Measurements from ENCODE around the gene SLC13A4. TPM values are rescaled to one million over a fixed set of nuclear protein-coding genes. Genes with fewer than 3 reads are reported as not detected.

Gene SLC13A4
- total RNA-seq, 1 experiment from 2014 or later: not detected

GRCh38 chr7:135758531-135758932, 30.5 kb upstream of the SLC13A4 start:
- Histone ChIP-seq H3K4me1 (ENCODE audit: control insufficient read depth, insufficient read depth, low read length) (no peaks in the 10 kb centered on the region), H3K27ac (ENCODE audit: low read length) (no peak overlapping the region), H3K9me3 (ENCODE audit: control insufficient read depth, insufficient read depth, low read depth, low read length) (no peaks in the 10 kb centered on the region), H3K36me3 (ENCODE audit: control insufficient read depth, insufficient read depth, low read length) (no peaks in the 10 kb centered on the region), H3K27me3 (ENCODE audit: control insufficient read depth, insufficient read depth, low read length) (peaks cover 6% of the 10 kb centered on the region; the same call in 1 of the 2 replicates), H3K4me3 (ENCODE audit: low read depth in 2 of 2, low read length in 2 of 2) (no peak overlapping the region)
- intact Hi-C loops (cut with micrococcal nuclease; ENCODE audit: unreplicated experiment) (no loop called here), in situ Hi-C loops (cut with HindIII; ENCODE audit: low pct_unique_long_range_greater_than_20kb, low sequenced_read_pairs) (no loop called here)
- CTCF ChIA-PET: no interaction called here
- no peak for ATAC-seq
- POLR2A ChIA-PET: no interaction called here
- BruUV-seq (replicated peaks): no TSS peak
- TF ChIP-seq SIN3A (IDR thresholded peaks at IDR 0.05; ENCODE audit: borderline replicate concordance, insufficient read depth, low read depth, low read length) (no peak), TCF7L2 (IDR thresholded peaks at IDR 0.05; ENCODE audit: low read depth, low read length) (no peak), REST (IDR thresholded peaks at IDR 0.05; ENCODE audit: insufficient read depth in 1 of 2, low read depth in 2 of 2, low read length in 1 of 2) (no peak), POLR2AphosphoS5 (IDR thresholded peaks at IDR 0.05; ENCODE audit: low read depth, low read length) (no peak), CTCF (IDR thresholded peaks at IDR 0.05) (no peak)
- no peak for DNase-seq (ENCODE audit: low read depth, low spot score)

- BruUV-seq (replicated peaks): no TSS peak
- in situ Hi-C loops (cut with HindIII; ENCODE audit: low pct_unique_long_range_greater_than_20kb, low sequenced_read_pairs): no loop called here
- ATAC-seq: no peak
- H3K36me3 ChIP-seq (ENCODE audit: control insufficient read depth, insufficient read depth, low read length): no peaks in the 10 kb centered on the region
- no peaks in the 10 kb centered on the region for H3K9me3 ChIP-seq (ENCODE audit: control insufficient read depth, insufficient read depth, low read depth, low read length)
- intact Hi-C loops (cut with micrococcal nuclease; ENCODE audit: unreplicated experiment): no loop called here
- H3K27me3 ChIP-seq (ENCODE audit: control insufficient read depth, insufficient read depth, low read length): peaks cover 6% of the 10 kb centered on the region; the same call in 1 of the 2 replicates
- POLR2A ChIA-PET: no interaction called here
- no peaks in the 10 kb centered on the region for H3K4me1 ChIP-seq (ENCODE audit: control insufficient read depth, insufficient read depth, low read length)
- DNase-seq (ENCODE audit: low read depth, low spot score): no peak
- H3K4me3 ChIP-seq (ENCODE audit: low read depth in 2 of 2, low read length in 2 of 2): no peak overlapping the region
- no peak overlapping the region for H3K27ac ChIP-seq (ENCODE audit: low read length)
- TF ChIP-seq TCF7L2 (IDR thresholded peaks at IDR 0.05; ENCODE audit: low read depth, low read length): no peak
- TF ChIP-seq REST (IDR thresholded peaks at IDR 0.05; ENCODE audit: insufficient read depth in 1 of 2, low read depth in 2 of 2, low read length in 1 of 2): no peak
- TF ChIP-seq CTCF (IDR thresholded peaks at IDR 0.05): no peak
- TF ChIP-seq SIN3A (IDR thresholded peaks at IDR 0.05; ENCODE audit: borderline replicate concordance, insufficient read depth, low read depth, low read length): no peak
- TF ChIP-seq POLR2AphosphoS5 (IDR thresholded peaks at IDR 0.05; ENCODE audit: low read depth, low read length): no peak
- CTCF ChIA-PET: no interaction called here
Observed at GRCh38 chr7:135757719-135758411, 29.9 kb upstream of the SLC13A4 start.
